COR-L47 (cell line): ENCODE measurements around the gene NANOS3.
"Not testable (repeated sequence)": the region's sequence is repeated elsewhere in the genome, so short reads cannot be mapped to it uniquely, and the experiment has no call there.

Experiments
- DNase-seq: peaks from one replicate; lab custom pipeline; 2025; lab: John Stamatoyannopoulos, UW

The NANOS3 gene

GRCh38 chr19:13843104-13843921 is 33.6 kb upstream of the NANOS3 start:
- peak; percentile 76 for DNase-seq

- DNase-seq = no peak
Measured at GRCh38 chr19:13844130-13844631, 32.8 kb upstream of the NANOS3 start.

- DNase-seq = peak; percentile 88
Measured at GRCh38 chr19:13846557-13847406, 30.2 kb upstream of the NANOS3 start.

- DNase-seq = peak; percentile 88
Measured at GRCh38 chr19:13847407-13848339, 29.3 kb upstream of the NANOS3 start.

GRCh38 chr19:13848340-13848677 is 28.6 kb upstream of the NANOS3 start:
- DNase-seq = no peak

- no peak for DNase-seq
Measured at GRCh38 chr19:13848798-13849676, 27.9 kb upstream of the NANOS3 start.

- DNase-seq = peak; percentile 72
Measured at GRCh38 chr19:13849991-13850909, 26.7 kb upstream of the NANOS3 start.

- no peak for DNase-seq
Measured at GRCh38 chr19:13850910-13851733, 25.8 kb upstream of the NANOS3 start.

GRCh38 chr19:13851734-13852114 is 25.2 kb upstream of the NANOS3 start:
- DNase-seq = not testable (repeated sequence)

GRCh38 chr19:13852171-13852707 is 24.7 kb upstream of the NANOS3 start:
- DNase-seq = not testable (repeated sequence)

GRCh38 chr19:13856497-13856896 is 20.4 kb upstream of the NANOS3 start:
- DNase-seq = no peak

GRCh38 chr19:13859361-13859880 is 17.5 kb upstream of the NANOS3 start:
- no peak for DNase-seq

- no peak for DNase-seq
Measured at GRCh38 chr19:13860679-13861391, 16.1 kb upstream of the NANOS3 start.

GRCh38 chr19:13861392-13861713 is 15.6 kb upstream of the NANOS3 start:
- DNase-seq = no peak

GRCh38 chr19:13861714-13862531 is 15.0 kb upstream of the NANOS3 start:
- peak; percentile 53 for DNase-seq

GRCh38 chr19:13864046-13864666 is 12.8 kb upstream of the NANOS3 start:
- no peak for DNase-seq
